Immature natural killer cell (primary cell): ENCODE results near the gene NOC4L. TPM values are rescaled to one million over a fixed set of nuclear protein-coding genes. Genes with fewer than 3 reads are reported as not detected.
"Not testable (repeated sequence)": the region's sequence is repeated elsewhere in the genome, so short reads cannot be mapped to it uniquely, and the experiment has no call there.

Experiments
- DNase-seq, 3 donors: peaks; one replicate each; pipeline ENCODE4 v3.0.0; 2022; ENCODE audit warnings: mixed read lengths in 1 of 3
- H3K27ac Mint-ChIP-seq, 6 donors: one replicate each; pipeline ENCODE4 v1.8.0; 2020; ENCODE audit warnings: mixed read lengths in 6 of 6, mild to moderate bottlenecking in 5 of 6, inconsistent platforms in 4 of 6, moderate library complexity in 3 of 6
- H3K27me3 Mint-ChIP-seq, 3 donors: one replicate each; pipeline ENCODE4 v1.8.0; 2020 to 2021; ENCODE audit warnings: low read depth in 3 of 3, mild to moderate bottlenecking in 3 of 3, mixed read lengths in 3 of 3, moderate library complexity in 3 of 3, inconsistent platforms in 1 of 3
- H3K36me3 Mint-ChIP-seq, 3 donors: one replicate each; pipeline ENCODE4 v1.8.0; 2020; ENCODE audit warnings: mixed read lengths in 3 of 3, inconsistent platforms in 2 of 3, mild to moderate bottlenecking in 2 of 3
- H3K4me1 Mint-ChIP-seq, 2 donors: one replicate each; pipeline ENCODE4 v1.8.0; 2020; ENCODE audit warnings: inconsistent platforms in 2 of 2, mild to moderate bottlenecking in 2 of 2, mixed read lengths in 2 of 2, moderate library complexity in 1 of 2
- H3K4me3 Mint-ChIP-seq, 5 donors: one replicate each; pipeline ENCODE4 v1.8.0; 2020; ENCODE audit warnings: mild to moderate bottlenecking in 5 of 5, mixed read lengths in 5 of 5, inconsistent platforms in 3 of 5, moderate library complexity in 3 of 5
- H3K9me3 Mint-ChIP-seq, 6 donors: one replicate each; pipeline ENCODE4 v1.8.0; 2020; ENCODE audit warnings: mild to moderate bottlenecking in 6 of 6, mixed read lengths in 6 of 6, inconsistent platforms in 4 of 6, moderate library complexity in 3 of 6
- polyA plus RNA-seq, 3 donors: library from polyadenylated mRNA; unstranded; fragments of 300-500 nt; fragmentation: Illumina TruSeq; gene quantifications; one replicate each; pipeline ENCODE4 v1.2.3, GENCODE V29; 2021

The NOC4L gene
- polyA plus RNA-seq = 10 to 100 TPM; 16.4 to 28.5 (median 17.2) TPM

- H3K4me1 Mint-ChIP-seq = peaks cover 29 to 34% of the 10 kb centered on the region in 2 donors
- peaks cover 0 to 6% (median 5%) of the 10 kb centered on the region in 3 donors for H3K36me3 Mint-ChIP-seq
- peak within 1 kb of the TSS; percentile 82 to 96 (median 93) for H3K27ac Mint-ChIP-seq
- DNase-seq = peak; percentile 96
- no peaks in the 10 kb centered on the region for H3K9me3 Mint-ChIP-seq
- peaks cover 3 to 20% (median 10%) of the 10 kb centered on the region in 3 donors for H3K27me3 Mint-ChIP-seq
- H3K4me3 Mint-ChIP-seq = peak within 1 kb of the TSS; percentile 88 to 94 (median 89)
These were observed at the start of gene NOC4L, which contains the start of gene DDX51 for GRCh38 chr12:132144115-132144809. Gene NOC4L (plus strand): TSS chr12:132144457. CDS start chr12:132144489, 32 bp downstream. Gene DDX51 (minus strand): TSS chr12:132144319. CDS start chr12:132144296, 23 bp downstream.

GRCh38 chr12:132095520-132096409, 48.5 kb upstream of the NOC4L start:
- Mint-ChIP-seq H3K36me3 (peaks cover 4 to 22% (median 8%) of the 10 kb centered on the region in 3 donors), H3K9me3 (no peaks in the 10 kb centered on the region), H3K27ac (peak overlapping the region in 2 of 6 donors; percentile 42 to 51), H3K4me3 (peak overlapping the region in 1 of 5 donors; percentile 4), H3K4me1 (peaks cover 5 to 7% of the 10 kb centered on the region in 2 donors), H3K27me3 (peaks cover 0 to 5% (median 0%) of the 10 kb centered on the region in 3 donors)
- DNase-seq = no peak

- no peak for DNase-seq
- Mint-ChIP-seq H3K9me3 (no peaks in the 10 kb centered on the region), H3K27me3 (peaks cover 0 to 5% (median 0%) of the 10 kb centered on the region in 3 donors), H3K36me3 (peaks cover 4 to 19% (median 8%) of the 10 kb centered on the region in 3 donors), H3K27ac (no peak overlapping the region), H3K4me1 (peaks cover 5 to 7% of the 10 kb centered on the region in 2 donors), H3K4me3 (no peak overlapping the region)
These were observed 44.5 kb upstream of the NOC4L start for GRCh38 chr12:132099739-132100138.

- no peaks in the 10 kb centered on the region for H3K9me3 Mint-ChIP-seq
- peaks cover 5% of the 10 kb centered on the region in 2 donors for H3K4me1 Mint-ChIP-seq
- peaks cover 0 to 3% (median 0%) of the 10 kb centered on the region in 3 donors for H3K27me3 Mint-ChIP-seq
- H3K36me3 Mint-ChIP-seq = peaks cover 4 to 24% (median 10%) of the 10 kb centered on the region in 3 donors
- H3K4me3 Mint-ChIP-seq = no peak overlapping the region
- DNase-seq = no peak
- no peak overlapping the region for H3K27ac Mint-ChIP-seq
These were observed 43.8 kb upstream of the NOC4L start for GRCh38 chr12:132100306-132101065.

- no peaks in the 10 kb centered on the region for H3K4me1 Mint-ChIP-seq
- H3K4me3 Mint-ChIP-seq = no peak overlapping the region
- no peak overlapping the region for H3K27ac Mint-ChIP-seq
These were observed 42.0 kb upstream of the NOC4L start for GRCh38 chr12:132102297-132102696.

GRCh38 chr12:132103072-132103471, 41.2 kb upstream of the NOC4L start:
- not testable (repeated sequence) for DNase-seq, H3K4me3 Mint-ChIP-seq, H3K9me3 Mint-ChIP-seq, H3K27ac Mint-ChIP-seq, H3K4me1 Mint-ChIP-seq, H3K27me3 Mint-ChIP-seq
- peaks cover 0 to 16% (median 8%) of the 10 kb centered on the region in 3 donors for H3K36me3 Mint-ChIP-seq

More at GRCh38 chr12:132102297-132102696, 42.0 kb upstream of the NOC4L start:
- DNase-seq = no peak
- Mint-ChIP-seq H3K36me3 (peaks cover 0 to 16% (median 4%) of the 10 kb centered on the region in 3 donors), H3K9me3 (no peaks in the 10 kb centered on the region), H3K27me3 (no peaks in the 10 kb centered on the region)

- H3K9me3 Mint-ChIP-seq = no peaks in the 10 kb centered on the region
- H3K4me1 Mint-ChIP-seq = no peaks in the 10 kb centered on the region
- no peak for DNase-seq
- peaks cover 0 to 19% (median 9%) of the 10 kb centered on the region in 3 donors for H3K36me3 Mint-ChIP-seq
- H3K4me3 Mint-ChIP-seq = no peak overlapping the region
- H3K27me3 Mint-ChIP-seq = no peaks in the 10 kb centered on the region
- H3K27ac Mint-ChIP-seq = no peak overlapping the region
These were observed 40.5 kb upstream of the NOC4L start for GRCh38 chr12:132103542-132104308.

GRCh38 chr12:132105467-132105866, 38.8 kb upstream of the NOC4L start:
- Mint-ChIP-seq H3K27ac (no peak overlapping the region), H3K4me1 (no peaks in the 10 kb centered on the region), H3K9me3 (no peaks in the 10 kb centered on the region), H3K27me3 (no peaks in the 10 kb centered on the region), H3K4me3 (no peak overlapping the region), H3K36me3 (peaks cover 4 to 29% (median 12%) of the 10 kb centered on the region in 3 donors)
- no peak for DNase-seq

- Mint-ChIP-seq H3K4me1 (no peaks in the 10 kb centered on the region), H3K27me3 (no peaks in the 10 kb centered on the region), H3K36me3 (peaks cover 8 to 35% (median 16%) of the 10 kb centered on the region in 3 donors), H3K4me3 (no peak overlapping the region), H3K9me3 (no peaks in the 10 kb centered on the region), H3K27ac (no peak overlapping the region)
- DNase-seq = no peak
These were observed 37.3 kb upstream of the NOC4L start for GRCh38 chr12:132106921-132107320.

GRCh38 chr12:132108211-132108832, 35.9 kb upstream of the NOC4L start:
- H3K27me3 Mint-ChIP-seq = no peaks in the 10 kb centered on the region
- peaks cover 8 to 38% (median 16%) of the 10 kb centered on the region in 3 donors for H3K36me3 Mint-ChIP-seq
- no peak for DNase-seq
- no peaks in the 10 kb centered on the region for H3K9me3 Mint-ChIP-seq
- no peak overlapping the region for H3K4me3 Mint-ChIP-seq
- no peak overlapping the region for H3K27ac Mint-ChIP-seq
- no peaks in the 10 kb centered on the region for H3K4me1 Mint-ChIP-seq

GRCh38 chr12:132109741-132110140, 34.5 kb upstream of the NOC4L start:
- H3K27ac Mint-ChIP-seq = no peak overlapping the region
- peaks cover 8 to 44% (median 21%) of the 10 kb centered on the region in 3 donors for H3K36me3 Mint-ChIP-seq
- no peak overlapping the region for H3K4me3 Mint-ChIP-seq
- H3K9me3 Mint-ChIP-seq = no peaks in the 10 kb centered on the region
- peaks cover under 1 to 2% of the 10 kb centered on the region in 2 donors for H3K4me1 Mint-ChIP-seq
- no peaks in the 10 kb centered on the region for H3K27me3 Mint-ChIP-seq
- DNase-seq = no peak

GRCh38 chr12:132110677-132111076, 33.6 kb upstream of the NOC4L start:
- Mint-ChIP-seq H3K9me3 (no peaks in the 10 kb centered on the region), H3K36me3 (peaks cover 8 to 37% (median 16%) of the 10 kb centered on the region in 3 donors), H3K4me1 (peaks cover 6 to 12% of the 10 kb centered on the region in 2 donors), H3K27ac (no peak overlapping the region), H3K27me3 (peaks cover 0 to 3% (median 2%) of the 10 kb centered on the region in 3 donors), H3K4me3 (no peak overlapping the region)
- DNase-seq = no peak
